ENCODE results near the gene AQP2. TPM values are rescaled to one million over a fixed set of nuclear protein-coding genes. Genes with fewer than 3 reads are reported as not detected.

Gene AQP2
- total RNA-seq, 1 donor from 2014 or later: not detected

- no peak overlapping the region for H3K4me3 ChIP-seq
- no peaks in the 10 kb centered on the region for H3K9me3 ChIP-seq (replicated peaks)
- intact Hi-C loops (cut with micrococcal nuclease): no loop called here
- no peaks in the 10 kb centered on the region for H3K27me3 ChIP-seq (ENCODE audit: low read depth)
- no peak for TF ChIP-seq CTCF (IDR thresholded peaks at IDR 0.05; ENCODE audit: borderline replicate concordance)
- no peaks in the 10 kb centered on the region for H3K36me3 ChIP-seq
- DNase-seq: no peak
- no peak overlapping the region for H3K27ac ChIP-seq (replicated peaks)
- peaks cover 16% of the 10 kb centered on the region for H3K4me1 ChIP-seq
Observed at GRCh38 chr12:49924628-49925246, 25.8 kb upstream of the AQP2 start.

- H3K4me1 ChIP-seq: peaks cover 16% of the 10 kb centered on the region
- no peak for DNase-seq
- H3K9me3 ChIP-seq (replicated peaks): no peaks in the 10 kb centered on the region
- no peaks in the 10 kb centered on the region for H3K36me3 ChIP-seq
- H3K27ac ChIP-seq (replicated peaks): no peak overlapping the region
- no peak for TF ChIP-seq CTCF (IDR thresholded peaks at IDR 0.05; ENCODE audit: borderline replicate concordance)
- no peak overlapping the region for H3K4me3 ChIP-seq
- no peaks in the 10 kb centered on the region for H3K27me3 ChIP-seq (ENCODE audit: low read depth)
- intact Hi-C loops (cut with micrococcal nuclease): no loop called here
Observed at GRCh38 chr12:49925433-49926204, 24.9 kb upstream of the AQP2 start.

GRCh38 chr12:49928471-49928870 is 22.1 kb upstream of the AQP2 start:
- no peak for DNase-seq
- Histone ChIP-seq H3K9me3 (replicated peaks) (no peaks in the 10 kb centered on the region), H3K27ac (replicated peaks) (no peak overlapping the region), H3K4me1 (no peaks in the 10 kb centered on the region), H3K36me3 (no peaks in the 10 kb centered on the region), H3K4me3 (no peak overlapping the region), H3K27me3 (ENCODE audit: low read depth) (no peaks in the 10 kb centered on the region)
- intact Hi-C loops (cut with micrococcal nuclease): no loop called here
- no peak for TF ChIP-seq CTCF (IDR thresholded peaks at IDR 0.05; ENCODE audit: borderline replicate concordance)

- TF ChIP-seq CTCF (IDR thresholded peaks at IDR 0.05; ENCODE audit: borderline replicate concordance): no peak
- H3K36me3 ChIP-seq: no peaks in the 10 kb centered on the region
- H3K4me3 ChIP-seq: no peak overlapping the region
- H3K4me1 ChIP-seq: no peaks in the 10 kb centered on the region
- H3K9me3 ChIP-seq (replicated peaks): no peaks in the 10 kb centered on the region
- H3K27me3 ChIP-seq (ENCODE audit: low read depth): no peaks in the 10 kb centered on the region
- no peak for DNase-seq
- intact Hi-C loops (cut with micrococcal nuclease): no loop called here
- no peak overlapping the region for H3K27ac ChIP-seq (replicated peaks)
Observed at GRCh38 chr12:49929581-49929980, 21.0 kb upstream of the AQP2 start.

GRCh38 chr12:49930515-49931288 is 19.8 kb upstream of the AQP2 start:
- Histone ChIP-seq H3K27me3 (ENCODE audit: low read depth) (no peaks in the 10 kb centered on the region), H3K36me3 (no peaks in the 10 kb centered on the region)
- TF ChIP-seq CTCF (IDR thresholded peaks at IDR 0.05; ENCODE audit: borderline replicate concordance): no peak

More at GRCh38 chr12:49930515-49931288, 19.8 kb upstream of the AQP2 start:
- Histone ChIP-seq H3K9me3 (replicated peaks) (no peaks in the 10 kb centered on the region), H3K4me3 (no peak overlapping the region), H3K4me1 (no peaks in the 10 kb centered on the region), H3K27ac (replicated peaks) (no peak overlapping the region)
- no peak for DNase-seq
- intact Hi-C loops (cut with micrococcal nuclease): no loop called here
